ENCODE data around the gene PLXNA4. TPM values are rescaled to one million over a fixed set of nuclear protein-coding genes. Genes with fewer than 3 reads are reported as not detected.

Gene PLXNA4
- total RNA-seq: 10 to 100 TPM in 1 of 2 donors, 1 to 10 TPM in 1; 9.5 to 18.0 TPM

GRCh38 chr7:132575982-132576720 is at the start of gene PLXNA4:
TSS of gene PLXNA4 (minus strand) at chr7:132576470. CDS start at chr7:132508693, 67,777 bp downstream.
- H3K9me3 ChIP-seq: no peaks in the 10 kb centered on the region
- no peak for DNase-seq (ENCODE audit: low spot score)
- H3K27ac ChIP-seq: peak within 1 kb of the TSS; percentile 52 to 65
- H3K4me3 ChIP-seq: peak within 1 kb of the TSS; percentile 38 to 61
- no peaks in the 10 kb centered on the region for H3K36me3 ChIP-seq
- TF ChIP-seq CTCF (IDR thresholded peaks at IDR 0.05): no peak
- peaks cover 0 to 16% of the 10 kb centered on the region in 2 donors for H3K4me1 ChIP-seq
- H3K27me3 ChIP-seq: no peaks in the 10 kb centered on the region

- no peak for DNase-seq (ENCODE audit: low spot score)
- no peaks in the 10 kb centered on the region for H3K27me3 ChIP-seq
- no peaks in the 10 kb centered on the region for H3K36me3 ChIP-seq
- TF ChIP-seq CTCF (IDR thresholded peaks at IDR 0.05): no peak
- H3K4me3 ChIP-seq: no peak overlapping the region
- no peaks in the 10 kb centered on the region for H3K4me1 ChIP-seq
- no peaks in the 10 kb centered on the region for H3K9me3 ChIP-seq
- H3K27ac ChIP-seq: no peak overlapping the region
These were observed 49.4 kb upstream of the PLXNA4 start for GRCh38 chr7:132625651-132626050.

- no peaks in the 10 kb centered on the region for H3K36me3 ChIP-seq
- no peak for TF ChIP-seq CTCF (IDR thresholded peaks at IDR 0.05)
- no peak overlapping the region for H3K27ac ChIP-seq
- no peaks in the 10 kb centered on the region for H3K27me3 ChIP-seq
- H3K4me3 ChIP-seq: no peak overlapping the region
- H3K9me3 ChIP-seq: peaks cover 0 to 3% of the 10 kb centered on the region in 2 donors
- H3K4me1 ChIP-seq: no peaks in the 10 kb centered on the region
- DNase-seq (ENCODE audit: low spot score): no peak
These were observed 45.8 kb upstream of the PLXNA4 start for GRCh38 chr7:132622081-132622480.

- DNase-seq (ENCODE audit: low spot score): no peak
These were observed 43.7 kb upstream of the PLXNA4 start for GRCh38 chr7:132619967-132620366.

GRCh38 chr7:132618956-132619305 is 42.7 kb upstream of the PLXNA4 start:
- no peak for TF ChIP-seq CTCF (IDR thresholded peaks at IDR 0.05)
- Histone ChIP-seq H3K27ac (no peak overlapping the region), H3K9me3 (peaks cover 0 to 3% of the 10 kb centered on the region in 2 donors), H3K27me3 (no peaks in the 10 kb centered on the region), H3K36me3 (no peaks in the 10 kb centered on the region), H3K4me1 (no peaks in the 10 kb centered on the region), H3K4me3 (no peak overlapping the region)
- DNase-seq (ENCODE audit: low spot score): no peak

More at GRCh38 chr7:132619967-132620366, 43.7 kb upstream of the PLXNA4 start:
- H3K36me3 ChIP-seq: no peaks in the 10 kb centered on the region
- H3K4me3 ChIP-seq: no peak overlapping the region
- peaks cover 0 to 3% of the 10 kb centered on the region in 2 donors for H3K9me3 ChIP-seq
- H3K4me1 ChIP-seq: no peaks in the 10 kb centered on the region
- H3K27ac ChIP-seq: no peak overlapping the region
- H3K27me3 ChIP-seq: no peaks in the 10 kb centered on the region
- no peak for TF ChIP-seq CTCF (IDR thresholded peaks at IDR 0.05)

All from right atrium auricular region (tissue), 2 donors.